Hematopoietic multipotent progenitor cell treated with erythropoietin and hydrocortisone succinate and interleukin-3 and kit ligand, for 8 days (in vitro differentiated cells): ENCODE results near the gene FAM83G.

ENCODE experiments used
- DNase-seq: peaks from one replicate; pipeline ENCODE4 v3.0.0-alpha.2; 2015

The FAM83G gene

DNA sequence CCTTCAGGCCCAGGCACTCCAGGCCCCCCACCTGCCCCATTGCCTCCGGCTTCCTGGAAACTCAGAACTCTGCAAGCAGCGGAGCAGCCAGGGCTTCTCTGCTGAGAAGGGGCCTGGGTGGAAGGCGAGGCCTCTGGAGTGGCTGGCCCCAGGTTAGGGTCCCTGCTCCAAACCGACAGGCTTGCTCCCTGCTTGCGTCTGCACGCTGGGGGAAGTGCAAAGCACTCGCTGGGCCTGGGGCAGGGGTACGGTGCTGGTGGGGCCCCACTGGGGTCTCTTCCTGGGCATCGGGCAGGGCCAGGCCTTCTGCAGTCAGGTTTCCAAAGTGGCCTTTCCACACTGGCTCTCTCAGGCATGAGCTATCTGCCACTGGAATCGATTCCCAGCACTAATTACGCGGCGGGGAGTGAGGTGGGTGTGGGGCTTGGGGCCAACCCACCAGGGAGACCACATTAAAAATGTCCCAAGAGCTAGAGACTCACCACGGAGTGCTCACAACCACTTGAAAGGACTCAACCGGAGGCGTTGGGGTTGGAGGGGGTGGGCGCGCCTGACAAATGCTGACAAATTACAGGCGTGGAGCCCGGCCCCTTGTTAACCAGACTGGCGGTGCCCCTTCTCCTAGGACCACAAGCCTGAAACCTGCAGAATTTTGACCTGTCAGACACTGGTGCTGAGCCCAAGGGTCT lies 17.9 kb downstream of the FAM83G start:
- no peak for DNase-seq

DNA sequence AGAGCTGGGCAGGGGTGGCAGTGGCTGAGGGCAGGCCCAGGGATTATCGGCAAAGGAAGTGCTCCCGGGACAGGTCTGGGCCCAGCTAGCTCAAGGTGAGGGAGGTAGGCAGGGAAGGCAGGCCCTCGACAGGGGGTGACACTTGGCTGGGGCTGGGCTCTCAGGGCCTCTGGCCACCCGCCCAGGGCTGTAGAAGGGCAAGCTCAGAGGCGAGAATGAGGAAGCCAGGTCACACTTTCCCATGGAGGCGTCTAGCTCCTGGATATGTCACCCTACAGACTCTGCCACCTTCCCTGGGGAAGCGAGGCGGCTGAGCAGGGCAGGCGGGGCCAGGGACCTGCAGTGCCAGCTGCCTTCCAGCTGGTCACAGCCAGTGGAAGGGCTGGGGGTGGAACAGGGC lies 19.1 kb downstream of the FAM83G start:
- DNase-seq: no peak

GRCh38 chr17:18984273-18985114 lies 20.1 kb downstream of the FAM83G start:
- DNase-seq: no peak

- DNase-seq: no peak
Measured at GRCh38 chr17:18981642-18982424, 22.7 kb downstream of the FAM83G start.

GRCh38 chr17:18981335-18981641 lies 23.3 kb downstream of the FAM83G start:
- no peak for DNase-seq

DNA sequence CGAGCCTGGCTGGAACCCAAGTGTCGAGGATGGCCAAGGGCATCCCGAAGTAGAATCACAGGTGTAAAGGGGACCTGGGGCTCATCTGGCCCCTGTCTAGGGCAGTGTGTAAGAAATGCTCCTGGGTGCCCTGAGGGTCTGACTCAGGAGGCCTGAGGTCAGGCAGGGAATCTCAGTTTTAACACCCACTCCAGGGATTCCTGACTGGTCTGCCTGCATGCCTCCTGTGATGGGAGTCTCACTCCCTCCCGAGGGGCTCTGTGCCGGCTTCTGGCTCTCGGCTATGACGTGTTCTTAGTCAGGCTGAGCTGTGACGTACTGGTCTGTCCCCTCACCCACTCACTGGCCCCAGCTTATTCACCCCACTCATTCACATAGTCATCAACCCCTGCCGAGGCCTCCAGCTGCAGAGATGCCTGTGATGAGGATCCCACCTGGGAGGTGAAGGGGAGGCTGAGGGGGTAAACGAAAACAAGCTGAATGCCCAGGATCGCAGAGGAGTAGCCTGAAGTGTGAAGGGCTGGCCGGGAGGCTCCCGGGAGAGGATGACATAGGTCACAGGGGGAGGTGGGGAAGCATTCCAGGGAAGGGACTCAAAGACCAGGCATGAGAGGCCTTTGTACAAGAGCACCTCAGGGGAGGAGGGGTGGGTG lies 23.8 kb downstream of the FAM83G start:
- no peak for DNase-seq

- no peak for DNase-seq
Measured at GRCh38 chr17:18978655-18979054, 25.9 kb downstream of the FAM83G start.

GRCh38 chr17:18978050-18978449 lies 26.5 kb downstream of the FAM83G start:
- DNase-seq: no peak

- DNase-seq: no peak
Measured at GRCh38 chr17:18977646-18978045, 26.9 kb downstream of the FAM83G start.

- no peak for DNase-seq
Measured at GRCh38 chr17:18977021-18977420, 27.5 kb downstream of the FAM83G start.

DNA sequence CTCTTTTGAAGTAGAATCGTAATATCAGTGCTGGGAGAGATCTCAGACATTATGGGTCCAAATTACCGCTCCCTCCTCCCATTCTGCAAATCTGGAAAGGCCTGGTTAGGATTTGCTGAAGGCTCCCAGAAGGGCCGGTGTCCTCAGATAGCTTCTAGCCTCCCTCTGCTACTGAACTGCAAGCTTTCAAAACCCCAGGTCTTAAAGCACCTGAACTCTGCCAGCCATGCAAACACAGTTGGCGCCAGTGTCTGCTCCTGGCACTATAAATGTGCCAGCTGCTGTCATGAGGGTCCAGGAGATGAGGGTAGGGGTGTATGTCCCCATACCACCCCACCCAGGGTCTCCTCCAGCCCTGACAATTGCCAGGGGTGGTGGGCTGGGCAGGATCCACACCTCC lies 28.4 kb downstream of the FAM83G start:
- DNase-seq: no peak

GRCh38 chr17:18975597-18975996 lies 29.0 kb downstream of the FAM83G start:
- DNase-seq: no peak

- DNase-seq: no peak
Measured at GRCh38 chr17:18974407-18975149, 30.0 kb downstream of the FAM83G start.

GRCh38 chr17:18971801-18972200 lies 32.8 kb downstream of the FAM83G start:
- DNase-seq: no peak

GRCh38 chr17:18970582-18971480 lies 33.7 kb downstream of the FAM83G start:
- no peak for DNase-seq

DNA sequence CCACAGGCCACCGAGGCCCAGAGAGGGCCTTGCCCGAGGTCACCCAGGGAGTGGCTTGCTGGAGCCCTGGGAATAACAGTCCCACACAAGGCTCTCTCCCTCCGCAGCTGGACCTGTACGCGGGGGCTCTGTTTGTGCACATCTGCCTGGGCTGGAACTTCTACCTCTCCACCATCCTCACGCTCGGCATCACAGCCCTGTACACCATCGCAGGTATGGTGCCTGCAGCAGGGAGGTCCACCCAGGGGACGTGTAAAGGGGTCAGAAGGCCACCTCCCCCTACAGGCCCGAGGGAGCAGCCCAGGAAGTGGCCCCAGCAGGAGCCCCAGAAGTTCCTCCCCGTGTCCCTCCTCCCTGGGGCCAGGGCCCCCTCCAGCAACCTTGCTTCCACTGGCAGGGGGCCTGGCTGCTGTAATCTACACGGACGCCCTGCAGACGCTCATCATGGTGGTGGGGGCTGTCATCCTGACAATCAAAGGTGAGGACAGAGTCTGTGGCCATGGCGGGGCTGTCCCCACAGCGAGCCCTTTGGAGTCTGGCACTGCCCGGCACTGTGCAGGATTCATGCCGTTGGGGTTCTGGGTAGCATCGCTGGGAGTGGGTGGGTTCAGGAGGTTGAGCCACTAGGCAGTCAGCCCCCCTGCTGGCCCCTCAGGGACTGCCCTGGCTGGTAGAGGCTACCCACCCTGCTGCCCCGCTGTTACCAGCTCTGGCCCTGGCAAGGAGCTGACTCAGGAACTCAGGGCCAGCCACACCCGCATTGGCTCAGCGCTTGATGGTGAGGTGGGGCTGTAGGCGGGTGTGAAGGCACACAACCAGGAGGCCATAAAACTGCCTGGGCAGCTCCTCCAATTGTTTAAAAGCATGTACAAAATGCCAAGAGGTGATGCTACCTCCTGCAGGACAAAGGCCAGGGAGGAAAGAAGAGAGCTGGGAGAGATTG lies 35.3 kb downstream of the FAM83G start:
- peak; percentile 54 for DNase-seq

- no peak for DNase-seq
Measured at GRCh38 chr17:18968345-18968744, 36.2 kb downstream of the FAM83G start.

GRCh38 chr17:18967916-18968315 lies 36.6 kb downstream of the FAM83G start:
- no peak for DNase-seq

DNA sequence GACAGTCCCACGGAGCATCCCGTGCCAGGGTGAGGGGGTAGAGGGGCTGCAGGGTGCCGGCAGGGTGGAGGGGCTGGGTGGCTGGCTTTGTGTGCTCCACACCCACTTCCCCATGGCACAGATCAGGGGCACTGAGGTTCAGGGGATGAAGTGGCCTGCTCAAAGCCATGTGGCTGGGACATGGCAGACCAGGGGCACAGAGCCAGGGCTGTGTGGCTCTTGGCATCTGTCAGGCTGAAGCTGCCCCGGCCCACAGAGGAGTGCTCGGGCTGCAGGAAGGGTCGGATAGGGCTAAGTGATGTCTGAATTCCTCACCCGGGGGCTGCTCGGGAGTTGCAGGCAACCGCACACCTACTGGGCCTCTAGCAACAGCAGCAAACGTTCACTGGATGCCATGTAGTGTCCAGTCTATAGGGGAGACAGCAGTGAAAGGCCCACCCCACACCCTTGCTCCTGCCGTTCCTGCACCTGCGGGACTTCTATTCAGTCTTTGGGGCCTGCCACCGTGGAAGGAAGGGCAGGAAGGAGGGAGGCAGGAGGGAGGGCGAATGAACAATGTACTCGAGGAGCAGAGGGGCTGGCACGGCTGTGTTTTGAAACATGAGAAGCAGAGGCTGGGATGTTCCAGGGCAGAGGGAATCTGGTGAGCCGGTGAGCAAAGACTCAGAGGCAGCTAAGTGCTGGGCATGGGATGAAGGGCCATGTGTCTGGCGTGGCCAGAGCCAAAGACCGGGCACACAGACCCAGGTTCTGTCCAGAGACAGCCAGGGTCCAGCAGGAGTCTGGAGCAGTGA lies 37.5 kb downstream of the FAM83G start:
- DNase-seq: no peak
